ENCODE measurements around the gene EFEMP1. TPM values are rescaled to one million over a fixed set of nuclear protein-coding genes. Genes with fewer than 3 reads are reported as not detected.

EFEMP1 gene
- total and polyA plus RNA-seq, 2 experiments from 2014 or later, result 54.6 to 63.4 TPM

DNA sequence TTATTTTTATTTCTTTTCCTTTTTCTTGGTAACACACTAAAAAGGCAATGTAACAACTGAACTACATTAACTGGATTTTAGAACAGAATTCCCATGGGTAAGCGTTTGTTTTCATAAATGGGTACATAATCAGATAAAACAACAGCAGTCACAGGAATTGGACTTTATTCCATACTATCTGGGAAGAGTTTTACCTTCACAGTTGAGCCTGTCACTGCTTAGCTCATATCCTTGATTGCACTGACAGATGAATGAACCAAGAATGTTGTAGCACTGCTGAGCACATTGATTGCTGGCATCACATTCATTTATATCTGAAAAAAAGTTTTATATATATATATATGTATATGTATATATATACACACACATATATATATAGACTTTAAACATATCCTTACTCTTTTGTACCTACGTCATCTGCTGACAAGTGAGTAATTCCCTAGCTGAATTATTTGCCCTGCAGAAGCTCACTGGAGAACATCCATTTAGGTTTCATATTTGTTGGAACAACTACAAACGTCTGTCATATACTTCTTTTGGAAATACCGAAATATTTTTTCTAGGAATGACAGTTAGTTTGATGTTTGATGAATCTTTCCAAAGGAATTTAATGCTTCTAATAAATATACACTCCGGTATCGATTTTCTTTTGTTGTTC, 47.0 kb downstream of the EFEMP1 start:
- Histone ChIP-seq H3K4me3 (no peak overlapping the region), H3K79me2 (no peaks in the 10 kb centered on the region), H3K9me3 (ENCODE audit: low read depth) (no peaks in the 10 kb centered on the region), H3K27ac (no peak overlapping the region), H3K36me3 (replicated peaks; ENCODE audit: insufficient read depth, low read depth) (no peaks in the 10 kb centered on the region), H4K20me1 (ENCODE audit: insufficient read depth, poor library complexity, severe bottlenecking) (no peaks in the 10 kb centered on the region), H3K4me1 (ENCODE audit: insufficient read depth) (no peaks in the 10 kb centered on the region), H3K27me3 (no peaks in the 10 kb centered on the region), H3K4me2 (no peak overlapping the region), H3K9me2 (replicated peaks; ENCODE audit: insufficient read depth) (no peaks in the 10 kb centered on the region), H2AFZ (no peak overlapping the region)
- no peak for DNase-seq (ENCODE audit: low spot score)
- TF ChIP-seq EZH2phosphoT487 (IDR thresholded peaks at IDR 0.05; ENCODE audit: low read depth, severe bottlenecking, unreplicated experiment) (no peak), EZH2 (IDR thresholded peaks at IDR 0.05; ENCODE audit: borderline replicate concordance) (no peak)
- TF ChIP-seq, protein P1, sequence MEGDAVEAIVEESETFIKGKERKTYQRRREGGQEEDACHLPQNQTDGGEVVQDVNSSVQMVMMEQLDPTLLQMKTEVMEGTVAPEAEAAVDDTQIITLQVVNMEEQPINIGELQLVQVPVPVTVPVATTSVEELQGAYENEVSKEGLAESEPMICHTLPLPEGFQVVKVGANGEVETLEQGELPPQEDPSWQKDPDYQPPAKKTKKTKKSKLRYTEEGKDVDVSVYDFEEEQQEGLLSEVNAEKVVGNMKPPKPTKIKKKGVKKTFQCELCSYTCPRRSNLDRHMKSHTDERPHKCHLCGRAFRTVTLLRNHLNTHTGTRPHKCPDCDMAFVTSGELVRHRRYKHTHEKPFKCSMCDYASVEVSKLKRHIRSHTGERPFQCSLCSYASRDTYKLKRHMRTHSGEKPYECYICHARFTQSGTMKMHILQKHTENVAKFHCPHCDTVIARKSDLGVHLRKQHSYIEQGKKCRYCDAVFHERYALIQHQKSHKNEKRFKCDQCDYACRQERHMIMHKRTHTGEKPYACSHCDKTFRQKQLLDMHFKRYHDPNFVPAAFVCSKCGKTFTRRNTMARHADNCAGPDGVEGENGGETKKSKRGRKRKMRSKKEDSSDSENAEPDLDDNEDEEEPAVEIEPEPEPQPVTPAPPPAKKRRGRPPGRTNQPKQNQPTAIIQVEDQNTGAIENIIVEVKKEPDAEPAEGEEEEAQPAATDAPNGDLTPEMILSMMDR (IDR thresholded peaks at IDR 0.05; ENCODE audit: poor library complexity), result no peak
- 84% methylated on average over 6 of the region's 6 CpGs for WGBS (ENCODE audit: low lambda C conversion rate, missing lambda C conversion rate)

DNA sequence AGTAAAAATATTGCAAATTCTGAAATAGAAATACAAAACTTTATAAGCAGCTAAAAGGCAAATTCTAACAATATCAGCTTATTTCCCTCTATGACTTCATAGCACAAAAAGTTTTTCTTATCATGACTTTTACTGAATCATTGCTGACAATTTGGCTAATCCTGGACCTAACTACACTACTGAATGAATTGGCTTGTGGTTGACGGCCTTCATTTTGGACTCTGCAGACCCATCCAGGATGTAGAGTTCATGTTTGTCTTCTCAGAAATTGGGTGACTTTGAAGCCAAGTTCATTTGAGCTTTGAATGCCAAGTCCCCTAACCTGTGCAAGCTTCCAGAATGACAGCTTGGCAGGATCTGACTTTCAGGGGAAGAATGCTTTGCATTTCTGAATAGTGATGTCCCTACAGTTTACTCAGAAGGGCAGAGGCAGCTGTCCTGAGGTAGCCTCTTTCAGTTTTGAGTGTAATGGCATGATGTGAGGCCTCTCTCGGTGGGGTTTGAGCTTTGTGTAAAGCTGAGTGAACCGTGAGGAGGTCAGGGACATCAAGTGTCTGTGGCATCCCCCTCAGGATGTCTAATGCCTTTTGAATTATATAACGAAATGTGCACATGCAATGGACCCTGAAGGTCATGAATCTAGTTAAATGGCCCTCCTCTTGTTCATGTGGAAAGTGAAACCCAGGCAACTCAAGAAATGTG, 48.0 kb downstream of the EFEMP1 start:
- Histone ChIP-seq H3K27ac (no peak overlapping the region), H3K4me3 (no peak overlapping the region), H3K9me2 (replicated peaks; ENCODE audit: insufficient read depth) (no peaks in the 10 kb centered on the region), H2AFZ (no peak overlapping the region), H3K36me3 (replicated peaks; ENCODE audit: insufficient read depth, low read depth) (no peaks in the 10 kb centered on the region), H4K20me1 (ENCODE audit: insufficient read depth, poor library complexity, severe bottlenecking) (no peaks in the 10 kb centered on the region), H3K9me3 (ENCODE audit: low read depth) (no peaks in the 10 kb centered on the region), H3K79me2 (no peaks in the 10 kb centered on the region), H3K27me3 (no peaks in the 10 kb centered on the region), H3K4me1 (ENCODE audit: insufficient read depth) (no peaks in the 10 kb centered on the region), H3K4me2 (no peak overlapping the region)
- no peak for DNase-seq (ENCODE audit: low spot score)
- whole genome bisulfite sequencing (ENCODE audit: low lambda C conversion rate, missing lambda C conversion rate), result 85% methylated on average over 4 of the region's 4 CpGs
- no peak for TF ChIP-seq EZH2phosphoT487 (IDR thresholded peaks at IDR 0.05; ENCODE audit: low read depth, severe bottlenecking, unreplicated experiment)
- TF ChIP-seq, protein P1 (IDR thresholded peaks at IDR 0.05; ENCODE audit: poor library complexity), result no peak
- no peak for TF ChIP-seq EZH2 (IDR thresholded peaks at IDR 0.05; ENCODE audit: borderline replicate concordance)

DNA sequence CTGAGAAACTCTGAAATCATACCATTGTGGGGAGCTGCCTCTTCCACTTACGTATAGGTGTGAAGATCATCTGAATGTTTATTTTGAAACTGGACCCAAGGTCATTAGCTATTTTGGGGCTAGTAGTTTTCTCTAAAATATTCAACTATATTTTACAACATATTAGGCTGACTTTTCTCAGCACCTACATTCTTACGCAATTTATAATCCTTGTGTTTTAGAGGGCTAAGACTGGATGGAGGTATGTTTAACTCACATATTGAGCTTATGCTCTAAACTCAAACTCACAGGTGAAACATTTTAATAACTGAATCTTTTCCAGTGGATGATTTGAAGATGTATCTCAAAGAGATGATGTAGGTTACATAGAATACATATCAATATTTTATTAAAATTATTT, 49.2 kb downstream of the EFEMP1 start:
- no peaks in the 10 kb centered on the region for H3K4me1 ChIP-seq (ENCODE audit: insufficient read depth)
- WGBS (ENCODE audit: low lambda C conversion rate, missing lambda C conversion rate), result 92% methylated on average over 2 of the region's 2 CpGs
- TF ChIP-seq, protein P1 (IDR thresholded peaks at IDR 0.05; ENCODE audit: poor library complexity), result no peak
- TF ChIP-seq EZH2 (IDR thresholded peaks at IDR 0.05; ENCODE audit: borderline replicate concordance) (no peak), EZH2phosphoT487 (IDR thresholded peaks at IDR 0.05; ENCODE audit: low read depth, severe bottlenecking, unreplicated experiment) (no peak)

More for the DNA sequence above, 49.2 kb downstream of the EFEMP1 start:
- Histone ChIP-seq H2AFZ (no peak overlapping the region), H3K4me3 (no peak overlapping the region), H3K27me3 (no peaks in the 10 kb centered on the region), H3K27ac (no peak overlapping the region), H4K20me1 (ENCODE audit: insufficient read depth, poor library complexity, severe bottlenecking) (no peaks in the 10 kb centered on the region), H3K79me2 (no peaks in the 10 kb centered on the region), H3K9me2 (replicated peaks; ENCODE audit: insufficient read depth) (no peaks in the 10 kb centered on the region), H3K36me3 (replicated peaks; ENCODE audit: insufficient read depth, low read depth) (no peaks in the 10 kb centered on the region), H3K4me2 (no peak overlapping the region), H3K9me3 (ENCODE audit: low read depth) (no peaks in the 10 kb centered on the region)
- no peak for DNase-seq (ENCODE audit: low spot score)

Data from hepatocyte (in vitro differentiated cells).